ENCODE measurements around the gene RGS19.

DNA sequence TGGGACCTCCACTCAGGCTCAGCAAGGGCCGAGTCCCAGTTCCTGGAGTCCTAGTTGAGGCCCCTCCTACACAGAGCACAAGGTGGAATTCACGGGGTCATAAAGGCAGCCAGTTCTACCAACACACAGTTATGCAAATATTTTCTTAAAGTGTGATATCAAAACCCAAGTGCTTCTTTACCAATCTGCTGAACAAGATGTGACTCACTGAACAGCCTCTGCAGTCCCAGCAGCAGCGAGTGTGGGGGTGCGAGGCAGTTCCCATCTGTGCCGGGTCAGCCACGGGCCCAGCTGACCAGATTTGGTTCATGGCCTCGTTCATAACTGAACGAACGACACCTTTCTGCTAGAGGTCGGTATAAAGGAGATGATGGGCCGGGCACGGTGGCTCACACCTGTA, 20.8 kb downstream of the RGS19 start:
- TF ChIP-seq, protein P1, sequence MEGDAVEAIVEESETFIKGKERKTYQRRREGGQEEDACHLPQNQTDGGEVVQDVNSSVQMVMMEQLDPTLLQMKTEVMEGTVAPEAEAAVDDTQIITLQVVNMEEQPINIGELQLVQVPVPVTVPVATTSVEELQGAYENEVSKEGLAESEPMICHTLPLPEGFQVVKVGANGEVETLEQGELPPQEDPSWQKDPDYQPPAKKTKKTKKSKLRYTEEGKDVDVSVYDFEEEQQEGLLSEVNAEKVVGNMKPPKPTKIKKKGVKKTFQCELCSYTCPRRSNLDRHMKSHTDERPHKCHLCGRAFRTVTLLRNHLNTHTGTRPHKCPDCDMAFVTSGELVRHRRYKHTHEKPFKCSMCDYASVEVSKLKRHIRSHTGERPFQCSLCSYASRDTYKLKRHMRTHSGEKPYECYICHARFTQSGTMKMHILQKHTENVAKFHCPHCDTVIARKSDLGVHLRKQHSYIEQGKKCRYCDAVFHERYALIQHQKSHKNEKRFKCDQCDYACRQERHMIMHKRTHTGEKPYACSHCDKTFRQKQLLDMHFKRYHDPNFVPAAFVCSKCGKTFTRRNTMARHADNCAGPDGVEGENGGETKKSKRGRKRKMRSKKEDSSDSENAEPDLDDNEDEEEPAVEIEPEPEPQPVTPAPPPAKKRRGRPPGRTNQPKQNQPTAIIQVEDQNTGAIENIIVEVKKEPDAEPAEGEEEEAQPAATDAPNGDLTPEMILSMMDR (IDR thresholded peaks at IDR 0.05), result no peak
- TF ChIP-seq EP300 (IDR thresholded peaks at IDR 0.05), result no peak

Data from gastroesophageal sphincter (tissue), 3 donors.